Adipocyte (in vitro differentiated cells): ENCODE results near the gene OR52L1.

ENCODE experiments used
- DNase-seq: peaks from one replicate; pipeline ENCODE4 v3.0.0-alpha.2; 2015; ENCODE audit warnings: low read depth
- H3K27me3 ChIP-seq: replicated peaks from 2 replicates; pipeline ENCODE4 v1.7.0; 2013; ENCODE audit warnings: mild to moderate bottlenecking, low read length, moderate library complexity; ENCODE audit not compliant: control insufficient read depth, insufficient read depth
- H3K36me3 ChIP-seq: 2 replicates; pipeline ENCODE4 v1.7.0; 2013; ENCODE audit warnings: low read length, mild to moderate bottlenecking, moderate library complexity; ENCODE audit not compliant: control insufficient read depth, insufficient read depth, severe bottlenecking
- H3K4me1 ChIP-seq: 2 replicates; pipeline ENCODE4 v1.7.0; 2013; ENCODE audit warnings: mild to moderate bottlenecking, low read length, moderate library complexity; ENCODE audit not compliant: control insufficient read depth, insufficient read depth
- H3K4me3 ChIP-seq: 2 replicates; pipeline ENCODE4 v1.7.0; 2013; ENCODE audit warnings: mild to moderate bottlenecking, low read length, moderate library complexity
- H3K9ac ChIP-seq: 2 replicates; pipeline ENCODE4 v1.7.0; 2013; ENCODE audit warnings: mild to moderate bottlenecking, low read length, moderate library complexity
- H3K9me3 ChIP-seq: 2 replicates; pipeline ENCODE4 v1.7.0; 2013; ENCODE audit warnings: mild to moderate bottlenecking, low read length, moderate library complexity; ENCODE audit not compliant: control insufficient read depth

Gene OR52L1

DNA sequence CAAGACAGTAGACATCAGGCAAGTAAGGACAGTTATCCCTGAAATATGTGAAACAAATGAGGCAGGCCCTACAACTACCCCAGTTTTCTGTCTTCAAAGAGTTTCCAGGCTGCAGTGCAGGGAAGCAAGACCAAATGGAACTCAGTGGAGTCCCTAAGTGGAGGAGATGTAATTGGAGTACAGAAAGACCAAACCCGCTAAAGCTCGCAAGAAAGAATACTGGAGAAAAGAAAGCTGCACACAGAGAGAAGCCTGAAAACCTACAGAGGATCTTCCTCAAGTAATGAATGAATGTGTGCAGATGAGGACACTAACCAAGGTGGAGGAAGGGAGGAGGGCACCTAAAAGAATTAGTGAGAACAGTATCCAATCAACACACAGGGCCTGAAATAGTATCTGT is 46.0 kb downstream of the OR52L1 start:
- Histone ChIP-seq H3K4me1 (no peaks in the 10 kb centered on the region), H3K9ac (no peak overlapping the region), H3K36me3 (no peaks in the 10 kb centered on the region), H3K9me3 (no peaks in the 10 kb centered on the region), H3K4me3 (no peak overlapping the region), H3K27me3 (no peaks in the 10 kb centered on the region)
- DNase-seq, result no peak

DNA sequence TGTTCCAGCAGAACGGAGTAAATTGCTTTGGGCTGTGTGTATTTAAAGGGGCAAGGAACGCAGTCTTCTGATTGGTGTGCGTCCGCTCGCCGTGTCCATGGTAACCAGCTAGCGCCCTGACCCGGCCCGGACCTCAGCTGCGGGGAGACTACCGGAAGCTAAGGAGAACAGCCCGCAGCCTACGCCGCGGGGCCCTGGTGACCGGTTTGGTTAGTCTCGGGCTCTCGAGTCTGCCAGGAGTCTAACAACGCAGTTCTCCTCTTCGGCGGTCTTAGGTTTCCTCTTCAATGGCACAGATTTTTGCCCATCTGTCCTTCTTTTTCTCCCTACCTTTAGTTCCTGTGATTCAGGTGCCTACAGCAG is 48.2 kb downstream of the OR52L1 start:
- H3K4me1 ChIP-seq, result no peaks in the 10 kb centered on the region
- no peak for DNase-seq
- no peaks in the 10 kb centered on the region for H3K9me3 ChIP-seq
- no peak overlapping the region for H3K9ac ChIP-seq
- no peak overlapping the region for H3K4me3 ChIP-seq
- no peaks in the 10 kb centered on the region for H3K36me3 ChIP-seq
- no peaks in the 10 kb centered on the region for H3K27me3 ChIP-seq

DNA sequence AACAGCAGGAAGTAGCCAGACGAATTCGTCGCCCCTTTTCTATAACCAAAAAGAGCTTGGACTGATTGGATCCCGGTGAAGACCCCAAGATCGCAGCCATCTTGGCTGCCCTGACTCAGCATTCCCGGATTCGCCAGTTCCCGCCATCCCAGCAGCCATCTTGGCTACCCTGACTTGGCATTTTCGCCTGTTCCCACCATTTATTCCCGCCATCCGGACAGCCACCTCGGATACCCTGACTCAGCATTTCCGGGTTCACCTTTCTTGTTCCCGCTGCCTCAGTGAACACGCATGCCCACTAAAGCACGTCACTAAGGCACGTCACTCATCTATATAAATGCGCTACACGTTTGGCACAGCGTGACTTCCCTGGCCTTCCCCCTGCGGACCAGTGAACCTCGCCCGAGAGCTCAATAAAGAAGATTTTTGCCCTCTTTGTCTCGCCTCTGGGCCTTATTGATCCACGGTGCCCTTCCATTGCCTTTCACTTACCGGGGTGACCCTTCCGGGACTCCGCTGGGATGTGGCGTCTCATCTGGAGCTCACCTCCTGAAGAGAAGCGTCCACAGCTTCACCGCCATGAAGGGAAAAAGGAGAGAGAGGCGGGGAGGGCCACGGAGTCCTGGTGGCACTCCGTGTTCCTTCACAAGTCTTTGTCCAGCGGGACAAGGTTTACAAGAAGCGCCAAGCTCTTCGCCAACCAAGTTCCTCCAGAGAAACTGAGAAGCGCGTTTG is 48.8 kb downstream of the OR52L1 start:
- no peaks in the 10 kb centered on the region for H3K9me3 ChIP-seq
- no peak overlapping the region for H3K4me3 ChIP-seq
- H3K4me1 ChIP-seq, result no peaks in the 10 kb centered on the region
- no peak overlapping the region for H3K9ac ChIP-seq
- DNase-seq, result no peak
- H3K27me3 ChIP-seq, result no peaks in the 10 kb centered on the region
- no peaks in the 10 kb centered on the region for H3K36me3 ChIP-seq
